T-helper 17 cell (primary cell): ENCODE measurements around the gene RPL41. TPM values are rescaled to one million over a fixed set of nuclear protein-coding genes. Genes with fewer than 3 reads are reported as not detected.
"Not testable (repeated sequence)": the region's sequence is repeated elsewhere in the genome, so short reads cannot be mapped to it uniquely, and the experiment has no call there.

Source experiments
- ATAC-seq: fragments of 150-1000 bp; cut with Tn5 transposase; 2 replicates; pipeline ENCODE4 v1.10.0; 2021; ENCODE audit warnings: mild to moderate bottlenecking, moderate library complexity
- DNase-seq, 3 donors: peaks; one replicate each; pipeline versions ENCODE4 v3.0.0 to v3.0.0-alpha.2; 2020 to 2021
- H3K9me3 ChIP-seq: one replicate; pipeline ENCODE4 v1.7.0; 2013; ENCODE audit warnings: low read length, mild to moderate bottlenecking; ENCODE audit not compliant: control insufficient read depth, poor library complexity, severe bottlenecking
- H3K27ac Mint-ChIP-seq: one replicate; pipeline ENCODE4 v1.8.0; 2022; ENCODE audit warnings: mild to moderate bottlenecking, moderate library complexity, mixed read lengths
- H3K27me3 Mint-ChIP-seq: one replicate; pipeline ENCODE4 v1.8.0; 2022; ENCODE audit warnings: mixed read lengths
- H3K36me3 Mint-ChIP-seq: one replicate; pipeline ENCODE4 v1.8.0; 2022; ENCODE audit warnings: low read depth, mixed read lengths
- H3K4me1 Mint-ChIP-seq: one replicate; pipeline ENCODE4 v1.8.0; 2022; ENCODE audit warnings: mild to moderate bottlenecking, mixed read lengths
- H3K4me3 Mint-ChIP-seq: one replicate; pipeline ENCODE4 v1.8.0; 2022; ENCODE audit warnings: mild to moderate bottlenecking, moderate library complexity, mixed read lengths
- total RNA-seq, 4 donors: library from RNA in 2 of 4; stranded (reverse) in 2 of 4; gene quantifications; one replicate each; pipeline ENCODE4 v1.2.3 and lab custom pipeline; 2022 to 2026

The RPL41 gene
- 1,000 to 10,000 TPM; 5,484 to 5,668 TPM for total RNA-seq
- 481 to 485 reads per million in 2 donors for total RNA-seq (lab: John Stamatoyannopoulos, UW)

DNA sequence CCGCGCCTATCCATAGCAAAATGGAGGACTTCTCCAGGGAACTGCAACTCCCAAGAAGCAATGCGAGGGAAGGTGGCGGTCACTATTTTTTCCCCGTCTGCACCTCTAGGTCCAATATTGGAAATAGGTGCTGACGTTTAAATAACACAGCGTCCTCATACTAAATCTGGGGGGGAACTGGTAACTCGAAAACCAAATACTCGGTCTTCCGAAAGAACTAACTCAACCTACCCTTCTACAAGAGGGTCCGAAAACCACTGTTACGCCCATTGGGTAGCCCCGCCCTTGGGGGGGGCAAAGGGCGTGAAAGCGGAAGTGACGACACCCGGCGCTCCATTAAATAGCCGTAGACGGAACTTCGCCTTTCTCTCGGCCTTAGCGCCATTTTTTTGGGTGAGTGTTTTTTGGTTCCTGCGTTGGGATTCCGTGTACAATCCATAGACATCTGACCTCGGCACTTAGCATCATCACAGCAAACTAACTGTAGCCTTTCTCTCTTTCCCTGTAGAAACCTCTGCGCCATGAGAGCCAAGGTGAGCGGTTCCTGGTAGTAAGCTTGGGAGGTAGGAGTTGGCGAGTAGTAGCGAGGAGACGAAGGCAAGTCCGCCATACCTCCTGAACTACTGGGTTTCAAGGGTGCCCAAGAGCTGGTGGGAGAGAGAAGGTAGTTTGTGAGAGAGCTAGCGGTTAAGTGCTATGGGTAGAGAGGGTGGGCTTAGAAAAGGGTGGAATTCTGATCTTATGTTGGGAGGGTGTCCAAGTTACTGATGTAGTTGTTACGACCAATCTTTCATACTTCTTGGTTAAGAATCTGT is at the start of gene RPL41:
Gene RPL41, plus strand, starts transcription at position 367 of the 815 bp plus-strand sequence.
- Mint-ChIP-seq H3K36me3 (peaks cover 8% of the 10 kb centered on the region), H3K4me3 (peak within 1 kb of the TSS; percentile 98), H3K27me3 (no peaks in the 10 kb centered on the region), H3K4me1 (peaks cover 31% of the 10 kb centered on the region), H3K27ac (peak within 1 kb of the TSS; percentile 99)
- H3K9me3 ChIP-seq, result no peaks in the 10 kb centered on the region
- DNase-seq, result peak; percentile 77 to 89 (median 84)
- peak; percentile 54 for ATAC-seq

- DNase-seq, result no peak
- Mint-ChIP-seq H3K4me3 (no peak overlapping the region), H3K4me1 (peaks cover 2% of the 10 kb centered on the region), H3K36me3 (no peaks in the 10 kb centered on the region), H3K27ac (no peak overlapping the region), H3K27me3 (no peaks in the 10 kb centered on the region)
- no peaks in the 10 kb centered on the region for H3K9me3 ChIP-seq
- ATAC-seq, result no peak
Observed at GRCh38 chr12:56071648-56072047, 44.8 kb upstream of the RPL41 start.

DNA sequence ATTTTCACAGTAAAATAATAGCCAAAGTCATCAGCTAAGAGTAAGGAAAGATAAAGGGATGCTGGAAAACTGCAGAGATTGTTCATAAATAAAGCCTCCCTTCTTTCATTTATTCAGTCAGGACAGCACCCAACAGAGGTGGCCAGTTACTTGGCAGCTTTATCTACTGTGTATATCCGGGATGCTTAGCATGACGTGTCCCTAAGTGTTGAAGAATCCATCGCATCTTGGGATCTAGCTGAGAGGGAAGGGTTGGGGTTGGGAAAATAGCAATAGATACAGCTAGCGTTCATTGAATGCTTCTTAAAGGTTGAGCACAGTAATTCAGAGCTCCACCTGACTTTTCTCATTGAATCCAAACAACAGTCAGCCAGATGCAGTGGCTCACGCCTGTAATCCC is 42.0 kb upstream of the RPL41 start:
- no peaks in the 10 kb centered on the region for H3K36me3 Mint-ChIP-seq
- H3K9me3 ChIP-seq, result no peaks in the 10 kb centered on the region
- DNase-seq (no peak), ATAC-seq (no peak)
- no peaks in the 10 kb centered on the region for H3K27me3 Mint-ChIP-seq
- H3K27ac Mint-ChIP-seq, result no peak overlapping the region
- H3K4me1 Mint-ChIP-seq, result no peaks in the 10 kb centered on the region
- H3K4me3 Mint-ChIP-seq, result no peak overlapping the region

GRCh38 chr12:56077966-56078365 is 38.5 kb upstream of the RPL41 start:
- not testable (repeated sequence) for H3K27me3 Mint-ChIP-seq, H3K4me3 Mint-ChIP-seq, H3K36me3 Mint-ChIP-seq, DNase-seq, H3K27ac Mint-ChIP-seq, ATAC-seq, H3K4me1 Mint-ChIP-seq, H3K9me3 ChIP-seq

DNA sequence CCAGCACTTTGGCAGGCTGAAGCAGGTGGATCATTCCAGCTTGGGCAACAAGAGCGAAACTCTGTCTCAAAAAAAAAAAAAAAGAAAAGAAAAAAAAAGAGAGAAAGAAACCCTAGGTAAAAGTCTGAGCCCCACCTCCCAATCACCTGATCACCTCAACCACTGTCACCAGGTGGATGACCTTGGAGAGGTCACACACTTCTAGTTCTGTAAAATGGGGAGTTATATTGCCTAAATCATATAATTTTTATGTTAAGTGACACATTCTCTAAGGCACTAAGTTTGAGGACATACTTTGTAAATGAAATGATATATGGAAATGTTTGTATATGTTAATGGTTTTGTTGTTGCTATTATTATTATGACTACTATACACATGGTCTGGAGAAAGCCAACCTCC is 38.0 kb upstream of the RPL41 start:
- Mint-ChIP-seq H3K27me3 (no peaks in the 10 kb centered on the region), H3K4me1 (peaks cover 5% of the 10 kb centered on the region)
- DNase-seq, result no peak

DNA sequence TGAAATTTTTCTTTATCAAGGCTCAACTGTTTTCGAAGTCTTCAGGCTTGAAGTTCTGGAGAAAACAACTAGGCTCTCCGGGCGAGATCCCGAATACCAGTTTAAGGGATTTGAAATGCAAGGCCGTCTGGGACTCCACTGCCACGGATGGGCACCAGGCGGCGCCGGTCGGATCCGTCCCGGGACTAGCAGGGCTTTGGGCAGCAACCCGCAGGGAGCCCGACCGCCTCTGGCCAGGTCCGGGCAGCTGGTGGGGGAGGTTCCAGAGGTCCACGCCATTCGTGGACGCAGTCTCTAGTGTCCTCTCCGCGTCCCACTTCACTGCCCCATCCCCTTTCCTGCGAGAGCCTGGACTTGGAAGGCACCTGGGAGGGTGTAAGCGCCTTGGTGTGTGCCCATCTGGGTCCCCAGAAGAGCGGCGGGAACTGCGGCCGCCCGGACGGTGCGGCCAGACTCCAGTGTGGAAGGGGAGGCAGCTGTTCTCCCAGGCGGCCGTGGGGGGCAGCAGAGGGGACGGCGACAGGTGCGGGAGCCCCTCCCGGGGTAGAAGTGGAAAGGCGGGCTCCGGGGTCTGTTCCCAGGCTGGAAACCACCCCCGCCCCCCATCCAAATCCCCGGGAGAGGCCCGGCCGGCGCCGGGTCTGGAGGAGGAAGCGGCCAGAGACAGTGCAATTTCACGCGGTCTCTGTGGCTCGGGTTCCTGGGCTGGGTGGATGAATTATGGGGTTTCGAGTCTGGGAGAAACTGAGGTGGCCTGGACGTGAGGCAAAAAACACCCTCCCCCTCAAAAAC is 37.3 kb upstream of the RPL41 start:
- ATAC-seq (peak; percentile 71), DNase-seq (peak; percentile 33 to 38 (median 37))

More for the DNA sequence above, 38.0 kb upstream of the RPL41 start:
- H3K27ac Mint-ChIP-seq, result no peak overlapping the region
- no peak for ATAC-seq
- H3K36me3 Mint-ChIP-seq, result no peaks in the 10 kb centered on the region
- no peaks in the 10 kb centered on the region for H3K9me3 ChIP-seq
- H3K4me3 Mint-ChIP-seq, result peak overlapping the region; percentile 87

DNA sequence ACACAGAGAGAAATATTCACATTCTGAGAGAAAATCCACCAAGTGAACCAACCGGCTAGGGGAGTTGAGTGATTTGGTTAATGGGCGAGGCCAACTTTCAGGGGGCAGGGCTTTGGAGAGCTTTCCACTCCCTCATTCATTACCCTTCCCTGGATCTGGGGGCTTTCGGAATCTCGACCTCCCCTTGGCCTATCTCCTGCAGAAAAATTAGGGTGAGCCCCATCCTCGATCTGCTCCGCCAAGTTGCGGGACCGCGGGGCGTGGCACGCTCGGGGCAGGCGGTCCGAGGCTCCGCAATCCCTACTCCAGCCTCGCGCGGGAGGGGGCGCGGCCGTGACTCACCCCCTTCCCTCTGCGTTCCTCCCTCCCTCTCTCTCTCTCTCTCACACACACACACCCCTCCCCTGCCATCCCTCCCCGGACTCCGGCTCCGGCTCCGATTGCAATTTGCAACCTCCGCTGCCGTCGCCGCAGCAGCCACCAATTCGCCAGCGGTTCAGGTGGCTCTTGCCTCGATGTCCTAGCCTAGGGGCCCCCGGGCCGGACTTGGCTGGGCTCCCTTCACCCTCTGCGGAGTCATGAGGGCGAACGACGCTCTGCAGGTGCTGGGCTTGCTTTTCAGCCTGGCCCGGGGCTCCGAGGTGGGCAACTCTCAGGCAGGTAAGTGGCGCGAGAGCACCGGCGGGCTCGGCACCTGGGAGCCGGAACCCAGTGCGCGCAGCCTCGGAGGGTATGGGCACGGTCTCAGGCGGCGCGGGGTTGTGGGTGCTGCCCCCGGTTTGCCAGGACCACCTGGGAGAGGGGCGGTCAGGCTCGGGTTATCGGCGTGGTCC is 36.5 kb upstream of the RPL41 start, which contains the start of gene ERBB3:
Gene ERBB3, plus strand, starts transcription at position 443 of the 833 bp plus-strand sequence. Its CDS starts 136 bp downstream, at position 579.
- Mint-ChIP-seq H3K27ac (no peak within 1 kb of the TSS), H3K27me3 (no peaks in the 10 kb centered on the region)

More for the DNA sequence above, 37.3 kb upstream of the RPL41 start:
- no peaks in the 10 kb centered on the region for H3K9me3 ChIP-seq
- Mint-ChIP-seq H3K27ac (no peak overlapping the region), H3K4me1 (peaks cover 5% of the 10 kb centered on the region), H3K36me3 (no peaks in the 10 kb centered on the region), H3K27me3 (no peaks in the 10 kb centered on the region), H3K4me3 (peak overlapping the region; percentile 87)

GRCh38 chr12:56080556-56081138 is 35.8 kb upstream of the RPL41 start:
- H3K36me3 Mint-ChIP-seq, result no peaks in the 10 kb centered on the region
- DNase-seq (no peak), ATAC-seq (no peak)
- H3K4me1 Mint-ChIP-seq, result peaks cover 5% of the 10 kb centered on the region
- H3K27me3 Mint-ChIP-seq, result no peaks in the 10 kb centered on the region
- H3K9me3 ChIP-seq, result no peaks in the 10 kb centered on the region
- no peak overlapping the region for H3K27ac Mint-ChIP-seq
- H3K4me3 Mint-ChIP-seq, result peak overlapping the region; percentile 87

More for the DNA sequence above, 36.5 kb upstream of the RPL41 start, which contains the start of gene ERBB3:
- ATAC-seq (peak; percentile 82), DNase-seq (peak; percentile 25 to 59 (median 46))
- H3K4me3 Mint-ChIP-seq, result peak within 1 kb of the TSS; percentile 87
- no peaks in the 10 kb centered on the region for H3K36me3 Mint-ChIP-seq
- peaks cover 5% of the 10 kb centered on the region for H3K4me1 Mint-ChIP-seq
- no peaks in the 10 kb centered on the region for H3K9me3 ChIP-seq

DNA sequence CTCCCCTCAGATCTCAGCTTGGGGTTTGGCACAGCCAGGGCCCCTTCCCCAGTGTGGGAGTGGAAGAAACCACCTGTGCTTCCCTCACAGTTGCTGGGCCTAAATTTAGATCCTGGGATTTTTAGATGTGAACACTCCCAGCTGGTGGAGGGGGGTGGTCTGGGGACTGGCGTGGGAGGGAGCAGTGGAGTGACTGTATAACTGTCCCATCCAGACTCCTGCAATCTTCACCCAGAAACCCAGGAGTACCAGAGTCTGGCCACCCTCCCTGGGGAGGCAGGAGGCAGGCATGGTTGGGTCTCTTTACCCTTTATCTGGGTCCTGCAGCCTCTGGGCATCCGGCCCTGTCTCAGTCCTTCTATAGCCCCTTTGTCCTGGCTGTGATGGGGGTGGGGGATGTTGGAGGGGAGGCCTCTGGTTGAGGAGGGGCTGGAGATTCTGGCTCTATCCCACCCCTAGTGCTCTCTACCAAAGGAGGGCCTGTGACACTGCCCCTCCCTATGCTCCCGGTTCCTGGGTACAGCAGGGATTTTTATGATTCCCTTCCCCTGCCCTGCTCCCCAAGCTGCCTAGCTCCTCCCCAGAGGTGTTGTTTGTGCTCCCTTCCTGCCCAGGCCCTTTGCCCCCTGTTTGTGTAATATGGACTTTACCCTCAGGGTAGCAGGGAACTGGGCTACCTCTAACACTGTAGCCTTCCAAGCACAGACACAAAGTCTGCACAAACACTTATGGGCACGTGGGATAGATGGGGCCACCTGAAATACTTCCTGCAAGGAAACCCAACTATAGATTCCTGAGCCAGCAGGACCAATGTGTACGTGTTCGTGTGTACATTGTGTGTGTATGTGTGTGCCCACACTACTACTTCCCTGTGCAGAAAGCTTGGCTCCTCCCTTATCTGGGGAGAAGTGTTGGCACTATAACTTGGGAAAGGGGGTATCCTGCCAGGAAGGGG is 34.8 kb upstream of the RPL41 start:
- ATAC-seq, result no peak
- H3K4me3 Mint-ChIP-seq, result peak overlapping the region; percentile 87
- no peak overlapping the region for H3K27ac Mint-ChIP-seq
- H3K4me1 Mint-ChIP-seq, result peaks cover 5% of the 10 kb centered on the region
- DNase-seq, result no peak
- H3K9me3 ChIP-seq, result no peaks in the 10 kb centered on the region
- H3K27me3 Mint-ChIP-seq, result no peaks in the 10 kb centered on the region
- no peaks in the 10 kb centered on the region for H3K36me3 Mint-ChIP-seq

- Mint-ChIP-seq H3K27me3 (no peaks in the 10 kb centered on the region), H3K36me3 (no peaks in the 10 kb centered on the region), H3K4me1 (peaks cover 5% of the 10 kb centered on the region), H3K4me3 (no peak overlapping the region), H3K27ac (no peak overlapping the region)
- DNase-seq (no peak), ATAC-seq (no peak)
- no peaks in the 10 kb centered on the region for H3K9me3 ChIP-seq
Observed at GRCh38 chr12:56082382-56082781, 34.1 kb upstream of the RPL41 start.

- Mint-ChIP-seq H3K27me3 (no peaks in the 10 kb centered on the region), H3K27ac (peak overlapping the region; percentile 3), H3K36me3 (no peaks in the 10 kb centered on the region), H3K4me3 (no peak overlapping the region), H3K4me1 (peaks cover 5% of the 10 kb centered on the region)
- H3K9me3 ChIP-seq, result no peaks in the 10 kb centered on the region
- DNase-seq (no peak), ATAC-seq (no peak)
Observed at GRCh38 chr12:56082967-56083366, 33.5 kb upstream of the RPL41 start.
